IPS DF 4.7 (cell line): ENCODE measurements around the gene CHN2.

ENCODE experiments used
- DNase-seq: peaks from one replicate; pipeline ENCODE4 v3.0.0-alpha.2; 2013; ENCODE audit warnings: low spot score; ENCODE audit errors: extremely low read depth

CHN2 gene

GRCh38 chr7:29424984-29425309, 230.4 kb downstream of the CHN2 start:
- DNase-seq, result no peak

DNA sequence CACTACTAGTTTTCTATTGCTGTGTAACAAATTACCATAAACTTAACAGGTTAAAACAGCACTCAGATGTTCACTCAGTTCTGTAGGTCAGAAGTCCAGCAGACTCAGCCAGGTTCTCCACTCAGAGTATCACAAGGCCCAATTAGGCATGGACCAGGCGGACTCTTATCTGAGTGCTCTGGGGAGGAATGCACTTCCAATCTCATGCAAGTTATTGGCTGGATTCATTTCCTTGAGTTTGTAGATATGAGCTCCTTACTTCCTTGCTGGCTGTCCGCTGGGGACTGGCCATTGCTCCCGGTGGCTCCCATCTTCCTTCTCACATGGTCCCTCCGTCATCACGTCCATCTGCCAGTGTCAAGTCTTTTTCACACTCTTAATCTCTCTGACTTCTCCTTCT, 232.0 kb downstream of the CHN2 start:
- no peak for DNase-seq

- no peak for DNase-seq
Observed at GRCh38 chr7:29429401-29429800, 234.8 kb downstream of the CHN2 start.

DNA sequence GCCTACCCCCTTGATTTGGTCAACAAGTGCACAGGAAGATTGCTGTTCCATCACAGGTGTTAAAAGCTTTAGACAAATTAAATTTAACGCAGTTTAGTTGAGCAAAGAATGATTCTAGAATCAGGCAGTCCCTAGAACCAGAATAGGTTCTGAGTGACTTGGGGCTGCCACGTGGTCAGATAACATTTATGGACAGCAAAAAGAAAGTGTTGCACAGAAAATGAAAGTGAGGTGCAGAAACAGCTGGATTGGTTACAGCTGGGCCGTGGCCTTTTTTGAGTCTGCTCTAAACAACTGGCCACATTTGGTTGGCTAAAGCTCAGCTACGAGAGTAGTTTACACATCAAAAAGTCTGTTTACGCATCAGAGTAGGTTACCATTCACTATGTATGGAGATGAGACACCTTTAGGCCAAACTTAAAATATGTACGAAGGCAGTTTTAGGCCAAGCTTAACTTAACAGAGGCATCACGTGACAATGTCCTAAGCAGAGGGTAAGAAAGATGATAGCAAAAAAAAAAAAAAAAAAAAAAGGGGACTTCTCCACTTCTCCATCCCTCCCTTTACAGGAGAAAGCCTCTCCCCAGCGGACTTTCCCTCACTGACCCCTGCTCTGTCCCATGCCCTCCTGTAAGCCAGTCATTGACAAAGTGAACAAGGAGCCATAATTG, 235.8 kb downstream of the CHN2 start:
- no peak for DNase-seq

GRCh38 chr7:29431686-29432085, 237.1 kb downstream of the CHN2 start:
- DNase-seq, result no peak

GRCh38 chr7:29432721-29433120, 238.1 kb downstream of the CHN2 start:
- DNase-seq, result no peak

DNA sequence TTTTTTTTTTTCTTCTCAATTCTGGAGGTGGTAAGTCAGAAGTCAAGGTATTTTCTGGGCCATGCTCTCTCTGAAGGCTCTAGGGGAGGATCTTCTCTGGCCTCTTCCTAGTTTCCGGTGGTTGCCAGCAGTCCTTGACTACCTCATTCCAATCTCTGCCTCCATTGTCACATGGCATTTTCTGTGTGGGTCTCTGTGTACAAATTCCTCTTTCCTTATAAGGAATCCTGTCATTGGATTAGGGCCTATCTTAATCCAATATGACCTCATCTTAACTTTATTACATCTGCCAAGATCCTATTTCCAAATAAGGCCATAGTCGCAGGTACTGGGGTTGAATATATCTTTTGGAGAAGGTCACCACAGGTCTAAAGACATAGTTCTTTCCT, 239.8 kb downstream of the CHN2 start:
- no peak for DNase-seq

DNA sequence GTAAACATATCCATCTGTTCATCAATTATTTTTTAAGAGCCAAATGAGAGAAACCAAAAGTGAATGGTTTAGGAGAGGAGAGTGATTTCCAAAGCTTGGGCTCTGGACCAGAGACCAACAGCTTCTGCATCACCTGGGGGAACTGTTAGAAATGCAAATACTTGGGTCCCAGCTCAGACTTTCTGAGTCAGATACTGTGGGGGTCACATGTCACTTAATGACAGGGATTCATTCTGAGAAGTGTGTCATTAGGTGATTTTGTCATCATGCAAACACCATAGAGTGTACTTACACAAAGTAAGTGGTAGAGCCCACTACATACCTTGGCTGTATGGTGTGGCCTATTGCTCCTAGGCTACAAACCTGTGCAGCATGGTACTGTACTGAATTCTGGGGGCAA, 240.6 kb downstream of the CHN2 start:
- DNase-seq, result no peak

DNA sequence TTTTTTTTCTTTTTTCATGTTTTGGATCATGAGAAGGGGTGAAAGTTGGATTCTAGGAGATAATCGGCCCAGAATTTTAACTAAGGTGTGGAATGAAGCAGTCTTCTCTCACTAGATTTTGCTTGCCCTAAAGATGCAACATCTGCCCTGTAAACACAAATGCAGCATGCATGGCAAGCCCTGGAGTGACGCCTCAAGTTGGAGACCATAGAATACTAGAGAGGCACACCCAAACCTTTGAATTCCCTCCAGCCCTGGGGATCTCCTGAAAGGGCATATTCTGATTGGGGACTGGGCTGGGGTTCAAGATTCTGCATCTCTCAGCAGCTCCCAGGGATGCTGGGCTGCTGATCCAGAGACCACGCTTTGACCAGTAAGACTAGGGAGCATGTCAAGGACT, 241.3 kb downstream of the CHN2 start:
- no peak for DNase-seq

DNA sequence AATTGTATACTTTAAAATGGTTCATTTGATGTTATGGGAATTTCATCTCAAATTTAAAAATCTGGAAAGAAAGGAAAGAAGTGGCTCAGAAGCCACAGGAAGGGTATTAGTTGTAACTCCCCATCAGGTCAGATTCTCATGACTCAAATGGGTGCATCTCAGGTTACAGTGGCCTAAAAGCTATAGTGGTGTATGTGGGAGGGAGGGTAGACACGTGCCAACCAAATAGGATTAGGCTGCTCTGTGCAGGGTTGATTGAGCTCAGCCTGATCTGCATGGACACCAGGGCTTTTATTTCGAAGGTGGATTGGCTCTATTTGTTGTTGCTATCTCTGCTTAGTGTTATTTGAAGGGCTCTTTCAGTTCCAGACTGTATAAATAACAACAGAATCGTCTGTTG, 247.6 kb downstream of the CHN2 start:
- no peak for DNase-seq

GRCh38 chr7:29443552-29443951, 249.0 kb downstream of the CHN2 start:
- no peak for DNase-seq

GRCh38 chr7:29444267-29444666, 249.7 kb downstream of the CHN2 start:
- no peak for DNase-seq

- no peak for DNase-seq
Observed at GRCh38 chr7:29445736-29446135, 251.2 kb downstream of the CHN2 start.

GRCh38 chr7:29447828-29448227, 253.3 kb downstream of the CHN2 start:
- no peak for DNase-seq

DNA sequence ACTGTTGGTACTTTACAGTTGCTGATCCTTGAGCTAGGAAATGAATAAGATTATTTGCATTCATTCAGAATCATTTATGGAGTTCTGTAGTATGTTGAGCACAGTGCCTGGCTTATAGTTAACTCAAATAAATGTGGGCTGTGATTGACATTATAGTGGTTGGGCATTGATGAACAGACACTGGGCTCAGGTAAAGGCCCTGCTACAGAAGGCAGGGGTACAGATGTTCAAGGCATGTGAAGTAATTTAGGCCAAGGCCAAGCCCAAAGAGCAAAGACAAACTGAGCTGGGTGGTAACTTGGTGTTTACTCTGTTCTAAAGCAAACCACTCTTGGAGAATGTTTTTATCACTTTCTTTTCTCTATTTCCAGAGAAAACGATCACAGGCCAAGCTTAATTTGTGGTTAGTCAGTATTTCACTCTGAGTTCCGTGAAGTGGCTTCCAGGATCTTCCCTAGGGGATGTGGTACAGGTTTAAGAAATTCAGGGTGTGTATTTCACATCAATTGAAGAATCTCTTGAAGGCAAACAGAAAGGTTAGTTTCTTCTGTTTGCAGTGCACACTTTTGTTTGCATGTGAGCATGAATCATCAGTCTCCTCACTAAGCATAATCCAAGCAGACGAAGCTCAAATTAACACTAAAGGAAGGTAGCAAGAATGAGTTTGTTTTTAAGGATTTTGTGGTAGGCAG, 255.1 kb downstream of the CHN2 start:
- no peak for DNase-seq

DNA sequence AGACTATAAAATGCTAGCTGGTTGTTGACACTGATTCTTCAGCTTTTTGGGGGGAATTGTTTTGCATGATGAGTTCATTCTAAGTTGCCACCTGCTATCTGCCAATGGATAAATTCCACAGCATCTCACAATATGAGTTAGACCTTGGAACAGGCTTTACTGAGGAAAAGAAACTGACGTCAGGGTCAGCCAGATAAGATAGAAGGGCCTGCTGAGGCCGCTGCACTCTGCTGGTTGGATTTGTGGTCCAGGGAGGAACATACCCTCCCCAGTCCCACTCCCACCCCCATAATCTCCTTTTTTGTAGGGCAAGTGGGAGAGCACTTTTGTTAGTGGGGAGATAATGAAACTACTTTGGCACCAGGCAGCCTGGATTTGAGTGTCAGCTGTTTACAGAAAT, 258.4 kb downstream of the CHN2 start:
- DNase-seq, result no peak

- no peak for DNase-seq
Observed at GRCh38 chr7:29454464-29454863, 259.9 kb downstream of the CHN2 start.

DNA sequence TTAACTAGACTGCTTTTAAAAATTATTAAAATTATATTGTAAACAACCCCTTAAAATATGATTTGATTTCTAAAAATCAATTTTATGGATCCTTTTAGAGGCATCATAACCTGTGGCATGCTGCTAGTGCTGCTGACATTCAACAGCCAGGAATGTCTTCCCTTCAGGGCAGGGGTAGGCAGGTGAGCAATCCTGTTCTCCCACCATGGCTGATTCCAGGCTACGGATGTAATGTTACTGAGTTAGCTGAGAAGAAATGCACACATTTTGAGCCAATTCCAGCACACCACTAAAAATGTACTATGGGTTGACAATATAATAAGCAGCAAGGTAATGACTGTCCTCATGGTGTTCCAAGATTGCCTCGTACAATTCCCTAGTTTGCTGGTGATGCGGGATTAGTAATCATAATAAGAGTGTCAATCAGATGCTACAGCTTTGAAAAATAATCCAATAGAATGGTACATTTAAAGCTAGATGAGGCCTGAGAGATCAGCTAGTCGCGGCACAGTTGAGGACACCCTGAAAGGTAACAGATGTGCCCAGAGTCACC, 260.4 kb downstream of the CHN2 start:
- DNase-seq, result no peak

DNA sequence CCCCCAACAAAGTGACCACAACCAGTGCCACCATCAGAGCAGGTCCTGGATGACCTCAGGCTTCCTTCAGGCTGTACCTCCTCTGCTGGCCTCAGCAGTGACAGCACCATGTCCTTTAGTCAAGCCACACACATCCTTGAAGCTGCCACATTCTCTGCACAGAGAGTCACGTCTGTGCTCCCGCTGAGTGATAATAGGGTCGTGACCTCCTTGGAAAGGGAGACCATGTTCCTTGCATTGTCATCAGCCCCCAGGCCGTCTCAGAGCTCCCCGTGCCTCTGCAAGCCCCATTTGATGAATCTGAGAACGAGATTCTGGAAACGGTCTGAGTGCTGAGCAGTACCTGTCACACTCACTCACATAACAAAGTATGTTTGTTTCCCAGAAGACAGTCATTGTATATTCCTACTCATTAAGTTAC, 262.6 kb downstream of the CHN2 start:
- DNase-seq, result no peak

- DNase-seq, result no peak
Observed at GRCh38 chr7:29457565-29458011, 263.0 kb downstream of the CHN2 start.

DNA sequence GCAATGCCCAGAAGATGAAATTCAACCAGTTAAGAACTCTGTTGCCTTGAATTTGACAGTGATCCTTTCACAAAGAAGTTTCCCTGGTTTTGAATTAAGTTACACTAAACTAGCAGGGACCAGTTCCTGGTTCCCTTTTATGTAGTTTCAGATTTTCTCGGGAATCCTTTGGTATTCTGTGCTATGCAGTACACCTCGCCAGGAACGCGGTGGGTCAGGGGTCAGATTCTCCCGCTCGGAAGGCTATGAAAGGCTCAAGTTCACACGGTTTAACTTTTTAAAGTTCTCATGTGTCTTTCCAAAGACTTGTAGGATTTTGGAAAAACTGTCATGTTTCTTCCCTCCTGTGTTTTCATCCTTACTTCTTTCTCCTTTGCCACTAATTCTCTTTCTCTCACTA, 264.4 kb downstream of the CHN2 start:
- DNase-seq, result no peak

DNA sequence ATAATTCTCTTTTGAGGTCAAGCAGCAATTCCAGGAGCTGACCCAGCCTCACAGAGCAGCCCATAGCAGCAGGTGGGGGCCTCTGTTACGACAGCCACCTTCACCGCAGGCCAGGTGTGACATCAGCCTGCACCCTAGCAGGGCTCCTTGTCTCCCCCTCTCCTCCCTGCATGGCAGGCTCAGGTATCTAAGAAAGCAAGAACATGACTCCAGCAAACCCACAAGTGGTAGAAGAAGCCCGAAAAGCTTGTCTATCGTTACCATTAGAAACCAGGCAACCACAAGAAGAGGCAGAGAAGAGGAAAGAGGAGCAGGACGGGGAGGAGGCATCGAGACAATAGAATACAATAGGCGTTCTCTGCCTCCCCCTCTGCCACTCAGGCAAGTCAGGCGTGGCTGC, 265.0 kb downstream of the CHN2 start:
- DNase-seq, result no peak

GRCh38 chr7:29461996-29462395, 267.4 kb downstream of the CHN2 start:
- no peak for DNase-seq
